ENCODE measurements around the gene MRTFA.
"Not testable (repeated sequence)": the region's sequence is repeated elsewhere in the genome, so short reads cannot be mapped to it uniquely, and the experiment has no call there.

The MRTFA gene

GRCh38 chr22:40625794-40626193 is 10.7 kb downstream of the MRTFA start:
- DNase-seq, result not testable (repeated sequence)

GRCh38 chr22:40625281-40625680 is 11.2 kb downstream of the MRTFA start:
- DNase-seq, result not testable (repeated sequence)

- no peak for DNase-seq
These were observed 11.7 kb downstream of the MRTFA start for GRCh38 chr22:40624770-40625169.

GRCh38 chr22:40621309-40622151 is 15.0 kb downstream of the MRTFA start:
- no peak for DNase-seq

- DNase-seq, result no peak
These were observed 16.0 kb downstream of the MRTFA start for GRCh38 chr22:40620464-40621046.

GRCh38 chr22:40618400-40618799 is 18.1 kb downstream of the MRTFA start:
- no peak for DNase-seq

GRCh38 chr22:40616578-40616977 is 19.9 kb downstream of the MRTFA start:
- no peak for DNase-seq

GRCh38 chr22:40613067-40613466 is 23.5 kb downstream of the MRTFA start:
- no peak for DNase-seq

- DNase-seq, result no peak
These were observed 24.2 kb downstream of the MRTFA start for GRCh38 chr22:40612291-40612751.

- DNase-seq, result no peak
These were observed 24.9 kb downstream of the MRTFA start for GRCh38 chr22:40611606-40612005.

- no peak for DNase-seq
These were observed 26.1 kb downstream of the MRTFA start for GRCh38 chr22:40610329-40610850.

- no peak for DNase-seq
These were observed 27.3 kb downstream of the MRTFA start for GRCh38 chr22:40609216-40609615.

GRCh38 chr22:40607506-40607905 is 29.0 kb downstream of the MRTFA start:
- no peak for DNase-seq

GRCh38 chr22:40606306-40606705 is 30.2 kb downstream of the MRTFA start:
- DNase-seq, result no peak

- DNase-seq, result no peak
These were observed 30.8 kb downstream of the MRTFA start for GRCh38 chr22:40605761-40606160.

GRCh38 chr22:40603088-40603605 is 33.4 kb downstream of the MRTFA start:
- DNase-seq, result no peak

- DNase-seq, result no peak
These were observed 34.3 kb downstream of the MRTFA start for GRCh38 chr22:40602231-40602630.

- no peak for DNase-seq
These were observed 36.8 kb downstream of the MRTFA start for GRCh38 chr22:40599731-40600130.

GRCh38 chr22:40598712-40599111 is 37.8 kb downstream of the MRTFA start:
- not testable (repeated sequence) for DNase-seq

GRCh38 chr22:40597526-40598430 is 38.7 kb downstream of the MRTFA start:
- DNase-seq, result no peak

GRCh38 chr22:40595497-40596234 is 40.9 kb downstream of the MRTFA start:
- no peak for DNase-seq

- no peak for DNase-seq
These were observed 41.6 kb downstream of the MRTFA start for GRCh38 chr22:40594924-40595323.

Data from NCI-H2081 treated with DMSO at 0.1 percent for 48 hours (cell line).